ENCODE data around the gene INTS2. TPM values are rescaled to one million over a fixed set of nuclear protein-coding genes. Genes with fewer than 3 reads are reported as not detected.

INTS2 gene
- total RNA-seq, 3 donors from 2014 or later, result 8.3 to 15.2 (median 11.8) TPM

- no peak for DNase-seq (ENCODE audit: low spot score in 2 of 2)
- Histone ChIP-seq H3K4me3 (no peak overlapping the region), H3K4me1 (no peaks in the 10 kb centered on the region), H3K36me3 (no peaks in the 10 kb centered on the region), H3K27me3 (no peaks in the 10 kb centered on the region), H3K9me3 (no peaks in the 10 kb centered on the region), H3K27ac (no peak overlapping the region)
- intact Hi-C loops (cut with DNase I; ENCODE audit: low total_unique reads), result no loop called here
- TF ChIP-seq POLR2A (IDR thresholded peaks at IDR 0.05), result no peak
- TF ChIP-seq POLR2AphosphoS5 (IDR thresholded peaks at IDR 0.05), result no peak
- no peak for TF ChIP-seq CTCF (IDR thresholded peaks at IDR 0.05)
Observed at GRCh38 chr17:61815863-61816503, 111.8 kb downstream of the INTS2 start.

Other genes starting within 250 kb of the INTS2 start
- 1 to 10 TPM in 1 of 3 donors, under 1 TPM in 2; 0.33 to 1.0 (median 0.48) TPM for gene BRIP1, start 64.5 kb downstream of the INTS2 start, total RNA-seq
- gene MED13, start 137.3 kb upstream of the INTS2 start, total RNA-seq, result 100 to 1,000 TPM in 1 of 3 donors, 10 to 100 TPM in 2; 73.4 to 136 (median 92.1) TPM

All from breast epithelium (tissue), 4 donors.